ENCODE measurements around the gene SCIMP. TPM values are rescaled to one million over a fixed set of nuclear protein-coding genes. Genes with fewer than 3 reads are reported as not detected.

The SCIMP gene
- total and polyA plus RNA-seq, 9 of the 15 experiments (the other 6 are each of a cell fraction or from before 2014, with no cell fraction given), result 0.01 to 0.11 (median 0.04) TPM; not detected in 6

- peak; percentile 82 to 90 (median 88) for TF ChIP-seq CTCF (IDR thresholded peaks at IDR 0.05 in 2 of 3, conservative IDR thresholded peaks at IDR 0.05 in 1 of 3; ENCODE audit: insufficient read depth in 2 of 3, low read depth in 1 of 3, low read length in 3 of 3)
- peak; percentile 30; the same call in 1 of the 2 replicates for TF ChIP-seq ZNF384 (IDR thresholded peaks at IDR 0.05; ENCODE audit: low read depth, low read length)
- TF ChIP-seq ZNF133 (CRISPR knock-in tag; IDR thresholded peaks at IDR 0.05), result no peak
- TF ChIP-seq FOXJ3 (CRISPR knock-in tag; IDR thresholded peaks at IDR 0.05), result no peak
- TF ChIP-seq DLX4 (CRISPR knock-in tag; IDR thresholded peaks at IDR 0.05), result no peak
- TF ChIP-seq NCOA4 (IDR thresholded peaks at IDR 0.05; ENCODE audit: partially characterized antibody), result no peak
- TF ChIP-seq ZNF76 (CRISPR knock-in tag; IDR thresholded peaks at IDR 0.05; ENCODE audit: borderline replicate concordance), result no peak
These were observed 2.9 kb upstream of the SCIMP start (continued) for GRCh38 chr17:5237541-5238016.

GRCh38 chr17:5236938-5237540 lies 2.4 kb upstream of the SCIMP start:
- Histone ChIP-seq H3K4me2 (ENCODE audit: insufficient read depth, low read length) (no peak overlapping the region), H3K9me3 (replicated peaks; ENCODE audit: control insufficient read depth, insufficient read depth, low read depth, low read length) (no peaks in the 10 kb centered on the region), H4K20me1 (replicated peaks; ENCODE audit: control insufficient read depth, insufficient read depth, low read length) (no peaks in the 10 kb centered on the region), H3K4me3 (no peak overlapping the region), H3K4me1 (replicated peaks in 1 of 2; ENCODE audit: control insufficient read depth in 2 of 2, insufficient read depth in 2 of 2, low read length in 2 of 2) (no peaks in the 10 kb centered on the region; a peak in 1 of 5 replicates), H3K27ac (ENCODE audit: extremely low read depth, low read depth, low read length) (no peak overlapping the region), H2AFZ (ENCODE audit: low read depth, low read length) (no peak overlapping the region), H3K27me3 (ENCODE audit: control insufficient read depth in 2 of 2, insufficient read depth in 2 of 2, low read length in 2 of 2) (peaks cover 0 to 14% of the 10 kb centered on the region in 2 experiments; a peak in 2 of 5 replicates), H3K79me2 (ENCODE audit: control insufficient read depth, insufficient read depth, low read length) (no peaks in the 10 kb centered on the region), H3K36me3 (ENCODE audit: control insufficient read depth, insufficient read depth, low read length) (no peaks in the 10 kb centered on the region), H3K9ac (ENCODE audit: insufficient read depth in 1 of 2, low read depth in 2 of 2, low read length in 2 of 2) (no peak overlapping the region), H3K9me1 (ENCODE audit: control insufficient read depth, insufficient read depth, low read length) (no peaks in the 10 kb centered on the region)
- DNase-seq (ENCODE audit: extremely low read depth in 1 of 4, low spot score in 3 of 4) (no peak), FAIRE-seq (no peak), ATAC-seq (no peak)
- ChIA-PET CTCF (ENCODE audit: low intra/inter-chr PET ratio) (interaction anchor here (2.0 kb wide), 1 partner anchor 40 kb away, joined by 9 read pairs; no protein-coding TSS in a partner anchor), POLR2A (no interaction called here)
- no TSS peak for BruUV-seq (replicated peaks)
- in situ Hi-C loops (cut with MboI) (loop anchor here (25.0 kb wide), 1 partner anchor 1200 kb away; the partner anchor contains the start of genes AIPL1 and PIMREG), intact Hi-C loops (cut with micrococcal nuclease) (loop anchor here (1.0 kb wide), 1 partner anchor 40 kb away; no protein-coding TSS in a partner anchor)
- 13% methylated on average over 3 of the region's 3 CpGs for WGBS (ENCODE audit: insufficient coverage, low coverage, missing lambda C conversion rate)
- TF ChIP-seq ZBTB2 (IDR thresholded peaks at IDR 0.05) (no peak), NR2C1 (IDR thresholded peaks at IDR 0.05) (no peak), NR2C1 (tag; IDR thresholded peaks at IDR 0.05) (no peak), BACH1 (tag; IDR thresholded peaks at IDR 0.05) (no peak), HNRNPK (IDR thresholded peaks at IDR 0.05; ENCODE audit: low read depth, low read length, poor library complexity, severe bottlenecking) (no peak), KAT7 (CRISPR knock-in tag; IDR thresholded peaks at IDR 0.05; ENCODE audit: borderline replicate concordance) (no peak), GATAD2A (IDR thresholded peaks at IDR 0.05) (no peak), ID3 (CRISPR knock-in tag; IDR thresholded peaks at IDR 0.05) (no peak), ID3 (tag; IDR thresholded peaks at IDR 0.05) (no peak), GTF2E2 (tag; IDR thresholded peaks at IDR 0.05) (no peak), HDGF (IDR thresholded peaks at IDR 0.05) (no peak)
